B cell (primary cell): ENCODE data around the gene ATAD1. TPM values are rescaled to one million over a fixed set of nuclear protein-coding genes. Genes with fewer than 3 reads are reported as not detected.

ENCODE experiments used
- ATAC-seq: fragments of 200-7000 bp; cut with Tn5 transposase; one replicate; pipeline ENCODE4 v1.10.0; 2021; ENCODE audit warnings: low read depth, mild to moderate bottlenecking, moderate number of reproducible peaks, moderate library complexity
- CTCF ChIA-PET: fragments of 350-600 bp; sonication (Branson Sonifier 250); formaldehyde crosslinking; loops from one replicate; lab custom pipeline; 2021; ENCODE audit warnings: antibody characterized with exemption, inconsistent platforms; lab: Charles Lee
- POLR2A ChIA-PET: fragments of 350-600 bp; sonication (Branson Sonifier 250); formaldehyde crosslinking; loops from one replicate; lab custom pipeline; 2021; ENCODE audit warnings: antibody characterized with exemption; lab: Charles Lee
- DNase-seq: peaks from one replicate; pipeline ENCODE4 v3.0.0; 2013
- H2AFZ ChIP-seq: 2 replicates; pipeline ENCODE4 v1.6.1; 2012; ENCODE audit warnings: mild to moderate bottlenecking, low read depth, low read length; ENCODE audit not compliant: insufficient read depth, poor library complexity, severe bottlenecking
- H3K27ac ChIP-seq, 2 donors: 1 replicate in 1 of 2; 2 replicates in 1 of 2; pipeline ENCODE4 v1.5.1; 2012 to 2013; ENCODE audit warnings: low read length in 2 of 2, mild to moderate bottlenecking in 2 of 2, moderate library complexity in 1 of 2
- H3K27me3 ChIP-seq, 4 experiments: fragments of 200-600 bp in 1 of 4; sonication (generic) in 1 of 4; replicated peaks in 1 of 4; 1 replicate in 2 of 4; 2 replicates in 2 of 4; pipeline versions ENCODE4 v1.6.1 to v1.7.0; 2013 to 2016; ENCODE audit warnings: low read length in 3 of 4, mild to moderate bottlenecking in 2 of 4, mixed read lengths in 1 of 4, moderate library complexity in 1 of 4; ENCODE audit not compliant: insufficient read depth in 4 of 4, control insufficient read depth in 3 of 4; ENCODE audit errors: control extremely low read depth in 1 of 4
- H3K36me3 ChIP-seq, 2 experiments: replicated peaks in 1 of 2; 1 replicate in 1 of 2; 2 replicates in 1 of 2; pipeline versions ENCODE4 v1.6.1 to v1.7.1; 2013; ENCODE audit warnings: low read length in 1 of 2; ENCODE audit not compliant: insufficient read depth in 2 of 2, control insufficient read depth in 1 of 2; ENCODE audit errors: control extremely low read depth in 1 of 2, extremely low read depth in 1 of 2
- H3K4me1 ChIP-seq, 2 donors: fragments of 200-600 bp in 1 of 2; sonication (generic) in 1 of 2; 1 replicate in 1 of 2; 2 replicates in 1 of 2; pipeline versions ENCODE4 v1.5.1 to v1.6.1; 2013 to 2017; ENCODE audit warnings: low read length in 2 of 2; ENCODE audit not compliant: control insufficient read depth in 2 of 2, insufficient read depth in 2 of 2
- H3K4me2 ChIP-seq: replicated peaks from 2 replicates; pipeline ENCODE3; 2012; ENCODE audit warnings: mild to moderate bottlenecking, low read depth, low read length; ENCODE audit not compliant: poor library complexity, severe bottlenecking
- H3K4me3 ChIP-seq, 5 experiments: fragments of 200-600 bp in 1 of 5; sonication (generic) in 1 of 5; 1 replicate in 3 of 5; 2 replicates in 2 of 5; pipeline versions ENCODE4 v1.5.1 to v1.7.0; 2011 to 2016; ENCODE audit warnings: low read length in 4 of 5, mild to moderate bottlenecking in 4 of 5, low read depth in 2 of 5, control low read depth in 1 of 5, moderate library complexity in 1 of 5; ENCODE audit not compliant: insufficient read depth in 1 of 5; ENCODE audit errors: control extremely low read depth in 1 of 5, extremely low read depth in 1 of 5
- H3K79me2 ChIP-seq: fragments of 200-600 bp; sonication (generic); one replicate; pipeline ENCODE4 v1.6.0; 2016; ENCODE audit warnings: low read length; ENCODE audit not compliant: control insufficient read depth, insufficient read depth
- H3K9ac ChIP-seq: fragments of 200-600 bp; sonication (generic); 2 replicates; pipeline ENCODE4 v1.6.1; 2017; ENCODE audit warnings: mild to moderate bottlenecking, low read length, moderate library complexity
- H3K9me3 ChIP-seq, 3 donors: one replicate each; pipeline versions ENCODE4 v1.6.1 to v1.7.1; 2013; ENCODE audit warnings: low read length in 2 of 3; ENCODE audit not compliant: control insufficient read depth in 2 of 3, insufficient read depth in 1 of 3; ENCODE audit errors: control extremely low read depth in 1 of 3
- H4K20me1 ChIP-seq: 2 replicates; pipeline ENCODE4 v1.6.0; 2012; ENCODE audit warnings: mild to moderate bottlenecking, low read length; ENCODE audit not compliant: insufficient read depth, control insufficient read depth, poor library complexity, severe bottlenecking
- H3K27ac Mint-ChIP-seq: one replicate; pipeline ENCODE4 v1.8.0; 2021; ENCODE audit warnings: mixed read lengths
- H3K27me3 Mint-ChIP-seq: one replicate; pipeline ENCODE4 v1.8.0; 2021; ENCODE audit warnings: mixed read lengths
- H3K4me1 Mint-ChIP-seq: one replicate; pipeline ENCODE4 v1.8.0; 2021; ENCODE audit warnings: mixed read lengths
- H3K4me3 Mint-ChIP-seq: one replicate; pipeline ENCODE4 v1.8.0; 2021; ENCODE audit warnings: mixed read lengths
- H3K9me3 Mint-ChIP-seq: one replicate; pipeline ENCODE4 v1.8.0; 2022; ENCODE audit warnings: mixed read lengths; ENCODE audit not compliant: insufficient read depth
- EZH2 ChIP-seq: IDR thresholded peaks from 2 replicates; pipeline ENCODE4 v1.6.1; 2012; ENCODE audit warnings: borderline replicate concordance, low read depth, mild to moderate bottlenecking, moderate library complexity, low read length; ENCODE audit not compliant: insufficient read depth, poor library complexity, severe bottlenecking
- WGBS: methylation state at CpG from one replicate; pipeline ENCODE4 v1.1.5; 2013; ENCODE audit warnings: missing lambda C conversion rate; ENCODE audit not compliant: insufficient coverage; 5-methylcytosine and 5-hydroxymethylcytosine counted together
- intact Hi-C: fragments of 100-400 bp; cut with micrococcal nuclease; formaldehyde crosslinking; loops from one replicate; pipeline ENCODE4 v1.10.0; 2022
- polyA plus RNA-seq: library from polyadenylated mRNA; depleted of rRNA; stranded (reverse); fragments of >200 nt; gene quantifications from 2 replicates; pipeline ENCODE4 v1.2.3, GENCODE V29; 2012
- total RNA-seq, 2 donors: library from RNA; stranded (reverse); fragments of 120-200 nt in 1 of 2; gene quantifications; 1 replicate in 1 of 2; 2 replicates in 1 of 2; pipeline versions ENCODE4 v1.2.3 to v1.2.4, GENCODE V29; 2013 to 2022
- TF ChIP-seq, protein P1 (sequence below): fragments of 200-600 bp; IDR thresholded peaks from one replicate; pipeline ENCODE4 v1.8.0; 2022; ENCODE audit warnings: antibody characterized with exemption, mild to moderate bottlenecking

The ATAD1 gene
- total and polyA plus RNA-seq, 2 donors (not counting 1 experiment from before 2014, with no cell fraction given), result 6.1 to 44.9 TPM

DNA sequence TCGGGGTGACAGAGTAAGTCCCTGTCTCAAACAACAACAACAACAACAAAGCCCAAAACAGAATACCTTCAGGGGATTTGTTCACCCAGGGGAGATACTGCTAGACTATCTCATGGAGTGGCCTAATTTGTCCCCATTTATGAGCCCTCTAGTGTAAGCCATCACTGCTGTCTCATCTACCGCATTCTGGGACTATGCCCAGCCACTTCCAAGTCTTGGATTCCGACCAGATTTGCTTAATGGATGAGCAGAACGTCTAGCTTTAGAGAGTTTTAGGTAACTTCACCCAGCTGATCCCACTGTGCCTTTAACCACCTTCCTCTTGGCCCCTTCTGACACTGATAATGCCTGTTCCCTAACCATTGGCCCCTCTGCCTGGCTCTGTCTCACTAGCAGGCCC, 111.3 kb downstream of the ATAD1 start:
- H3K27me3 ChIP-seq, result no peaks in the 10 kb centered on the region
- WGBS, result 93% methylated on average over 4 of the region's 4 CpGs
- no peaks in the 10 kb centered on the region for H3K4me1 ChIP-seq
- H3K4me2 ChIP-seq, result no peak overlapping the region
- POLR2A ChIA-PET, result no interaction called here
- no peak for DNase-seq
- intact Hi-C loops, result no loop called here
- H2AFZ ChIP-seq, result no peak overlapping the region
- Mint-ChIP-seq H3K4me1 (no peaks in the 10 kb centered on the region), H3K27ac (no peak overlapping the region), H3K4me3 (no peak overlapping the region), H3K27me3 (peaks cover 3% of the 10 kb centered on the region), H3K9me3 (no peaks in the 10 kb centered on the region)
- no peaks in the 10 kb centered on the region for H3K79me2 ChIP-seq
- H3K9ac ChIP-seq, result no peak overlapping the region
- no peak overlapping the region for H3K27ac ChIP-seq
- CTCF ChIA-PET, result no interaction called here
- ATAC-seq, result no peak
- H4K20me1 ChIP-seq, result no peaks in the 10 kb centered on the region
- no peaks in the 10 kb centered on the region for H3K36me3 ChIP-seq
- TF ChIP-seq, protein P1, sequence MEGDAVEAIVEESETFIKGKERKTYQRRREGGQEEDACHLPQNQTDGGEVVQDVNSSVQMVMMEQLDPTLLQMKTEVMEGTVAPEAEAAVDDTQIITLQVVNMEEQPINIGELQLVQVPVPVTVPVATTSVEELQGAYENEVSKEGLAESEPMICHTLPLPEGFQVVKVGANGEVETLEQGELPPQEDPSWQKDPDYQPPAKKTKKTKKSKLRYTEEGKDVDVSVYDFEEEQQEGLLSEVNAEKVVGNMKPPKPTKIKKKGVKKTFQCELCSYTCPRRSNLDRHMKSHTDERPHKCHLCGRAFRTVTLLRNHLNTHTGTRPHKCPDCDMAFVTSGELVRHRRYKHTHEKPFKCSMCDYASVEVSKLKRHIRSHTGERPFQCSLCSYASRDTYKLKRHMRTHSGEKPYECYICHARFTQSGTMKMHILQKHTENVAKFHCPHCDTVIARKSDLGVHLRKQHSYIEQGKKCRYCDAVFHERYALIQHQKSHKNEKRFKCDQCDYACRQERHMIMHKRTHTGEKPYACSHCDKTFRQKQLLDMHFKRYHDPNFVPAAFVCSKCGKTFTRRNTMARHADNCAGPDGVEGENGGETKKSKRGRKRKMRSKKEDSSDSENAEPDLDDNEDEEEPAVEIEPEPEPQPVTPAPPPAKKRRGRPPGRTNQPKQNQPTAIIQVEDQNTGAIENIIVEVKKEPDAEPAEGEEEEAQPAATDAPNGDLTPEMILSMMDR, result no peak
- no peak for TF ChIP-seq EZH2
- H3K4me3 ChIP-seq, result no peak overlapping the region
- no peaks in the 10 kb centered on the region for H3K9me3 ChIP-seq

- ChIA-PET POLR2A (no interaction called here), CTCF (no interaction called here)
- TF ChIP-seq, protein P1, result no peak
- no peak for TF ChIP-seq EZH2
- Histone ChIP-seq H3K27me3 (no peaks in the 10 kb centered on the region), H3K4me1 (no peaks in the 10 kb centered on the region), H2AFZ (no peak overlapping the region), H3K9ac (no peak overlapping the region), H3K36me3 (no peaks in the 10 kb centered on the region), H3K79me2 (no peaks in the 10 kb centered on the region), H3K27ac (no peak overlapping the region), H3K4me3 (no peak overlapping the region), H3K4me2 (no peak overlapping the region), H4K20me1 (no peaks in the 10 kb centered on the region), H3K9me3 (no peaks in the 10 kb centered on the region)
- H3K4me1 Mint-ChIP-seq, result no peaks in the 10 kb centered on the region
- DNase-seq (no peak), ATAC-seq (no peak)
- H3K4me3 Mint-ChIP-seq, result no peak overlapping the region
- peaks cover 3% of the 10 kb centered on the region for H3K27me3 Mint-ChIP-seq
- intact Hi-C loops, result no loop called here
- H3K9me3 Mint-ChIP-seq, result no peaks in the 10 kb centered on the region
- no peak overlapping the region for H3K27ac Mint-ChIP-seq
Observed at GRCh38 chr10:87705339-87705738, 112.7 kb downstream of the ATAD1 start.
